Heart left ventricle (tissue), 16 donors: ENCODE results near the gene RPS24. TPM values are rescaled to one million over a fixed set of nuclear protein-coding genes. Genes with fewer than 3 reads are reported as not detected.

Experiments used
- ATAC-seq, 4 donors: fragments of 200-7000 bp; cut with Tn5 transposase; one replicate each; pipeline ENCODE4 v1.9.1; 2020 to 2022; ENCODE audit warnings: moderate library complexity in 4 of 4, mild to moderate bottlenecking in 3 of 4, moderate number of reproducible peaks in 1 of 4
- DNase-seq, 5 donors: peaks; one replicate each; pipeline ENCODE4 v3.0.0-alpha.2; 2020
- H3K27ac ChIP-seq, 12 donors: fragments of 200-600 bp; sonication (generic) in 4 of 12; one replicate each; pipeline versions ENCODE4 v1.5.0 to v1.8.0; 2016 to 2022; ENCODE audit warnings: mild to moderate bottlenecking in 2 of 12
- H3K27me3 ChIP-seq, 9 donors: fragments of 200-600 bp; sonication (generic) in 2 of 9; one replicate each; pipeline versions ENCODE4 v1.5.1 to v1.8.0; 2016 to 2022; ENCODE audit warnings: mild to moderate bottlenecking in 3 of 9
- H3K36me3 ChIP-seq, 9 donors: fragments of 200-600 bp; sonication (generic) in 2 of 9; one replicate each; pipeline versions ENCODE4 v1.5.0 to v1.8.0; 2018 to 2022; ENCODE audit warnings: mild to moderate bottlenecking in 2 of 9
- H3K4me1 ChIP-seq, 12 donors: fragments of 200-600 bp; sonication (generic) in 4 of 12; one replicate each; pipeline versions ENCODE4 v1.5.0 to v1.8.0; 2016 to 2022; ENCODE audit warnings: mild to moderate bottlenecking in 3 of 12
- H3K4me3 ChIP-seq, 12 donors: fragments of 200-600 bp; sonication (generic) in 4 of 12; one replicate each; pipeline versions ENCODE4 v1.5.0 to v1.8.0; 2017 to 2022; ENCODE audit warnings: mild to moderate bottlenecking in 9 of 12, moderate library complexity in 4 of 12
- H3K9me3 ChIP-seq, 12 donors: fragments of 200-600 bp; sonication (generic) in 4 of 12; one replicate each; pipeline versions ENCODE4 v1.5.0 to v1.8.0; 2016 to 2022; ENCODE audit warnings: mild to moderate bottlenecking in 1 of 12
- CTCF ChIP-seq, 12 donors: fragments of 200-600 bp; sonication (generic) in 4 of 12; IDR thresholded peaks; one replicate each; pipeline versions ENCODE4 v1.5.0 to v1.8.0; 2018 to 2022; ENCODE audit warnings: antibody characterized with exemption in 12 of 12, mild to moderate bottlenecking in 5 of 12
- POLR2A ChIP-seq, 2 donors: fragments of 450-650 bp; IDR thresholded peaks; one replicate each; pipeline ENCODE4 v1.6.1; 2017; ENCODE audit warnings: antibody characterized with exemption in 2 of 2, mild to moderate bottlenecking in 2 of 2, moderate library complexity in 2 of 2
- WGBS, 4 donors: extraction: QIAGEN DNeasy Blood & Tissue Kit in 2 of 4; methylation state at CpG; one replicate each; pipeline versions ENCODE4 v1.1.5 to v1.1.7; 2013 to 2018; 5-methylcytosine and 5-hydroxymethylcytosine counted together
- intact Hi-C, 10 donors: fragments of 100-400 bp; cut with DNase I; formaldehyde crosslinking; loops; one replicate each; pipeline versions ENCODE4 v1.11.1 to v1.14.2; 2022
- polyA plus RNA-seq, 2 donors: library from polyadenylated mRNA; stranded (reverse); fragments of 200-250 nt; gene quantifications; one replicate each; pipeline ENCODE4 v1.2.3, GENCODE V29; 2013
- total RNA-seq, 9 donors: library from RNA; depleted of rRNA in 2 of 9; stranded (reverse); fragments of >200 nt in 2 of 9; fragmentation: NEBNext Ultra II Directional in 3 of 9; extraction: Animal tissue kit (Norgen Biotek cat#: 25700) in 3 of 9; gene quantifications; one replicate each; pipeline versions ENCODE4 v1.1.0 to v1.2.4, GENCODE V29; 2016 to 2023
- donor health status: ischemic (EF 13 %, LVEDD 7.1; RV severe dilation, severe dysfunction).
- donor health status: healthy with polysubstance abuse.
- donor health status: DM: no; HTN: yes; CAD: no.
- donor health status: DM: no; HTN: no; CAD: no.
- donor health status: ischemic (EF 25% LVEDD 6.9; RV normal size, moderate dysfunction).
- donor health status: ischemic (EF 25% LVEDD 5.7; RV mildly dilated, moderate dysfunction).
- donor health status: healthy.
- donor health status: DM: yes; HTN: yes; CAD: no.
- donor health status: ischemic (EF 35%, LVEDD 5.7; RV mildly dilated, moderate dysfunction).
- donor health status: nonischemic (EF 11% LVEDD 7.7; RV severe dilation, severe dysfunction).
- donor health status: DM: yes; HTN: yes; CAD: no.
- donor health status: PGD.
- donor health status: ischemic (EF 29% LVEDD 5.4; RV normal size, mild dysfunction).
- donor health status: nonischemic (EF 23%, LVEDD 6.1; RV moderate dilation, normal function).

RPS24 gene
- total and polyA plus RNA-seq, 11 donors: 683 to 3,748 (median 919) TPM

- TF ChIP-seq POLR2A (IDR thresholded peaks at IDR 0.05) (no peak), CTCF (IDR thresholded peaks at IDR 0.05) (no peak)
- Histone ChIP-seq H3K4me3 (no peak overlapping the region), H3K36me3 (peaks cover 3 to 100% (median 100%) of the 10 kb centered on the region in 9 donors), H3K9me3 (no peaks in the 10 kb centered on the region), H3K27me3 (no peaks in the 10 kb centered on the region), H3K27ac (no peak overlapping the region), H3K4me1 (peaks cover 0 to 4% (median 0%) of the 10 kb centered on the region in 12 donors)
- DNase-seq (no peak), ATAC-seq (no peak)
- WGBS, 4 donors: 43 to 63% (median 54%) methylated on average over 1 of the region's 1 CpG
- intact Hi-C loops: no loop called here
Observed at GRCh38 chr10:78013564-78013963, 20.1 kb upstream of the RPS24 start.

GRCh38 chr10:78015546-78015945 lies 18.1 kb upstream of the RPS24 start:
- intact Hi-C loops: no loop called here
- 59 to 69% (median 60%) methylated on average over 5 of the region's 5 CpGs for WGBS, 4 donors
- H3K27me3 ChIP-seq: no peaks in the 10 kb centered on the region
- TF ChIP-seq CTCF (IDR thresholded peaks at IDR 0.05) (no peak), POLR2A (IDR thresholded peaks at IDR 0.05) (no peak)
- no peak overlapping the region for H3K4me3 ChIP-seq
- H3K4me1 ChIP-seq: peaks cover 0 to 4% (median 0%) of the 10 kb centered on the region in 12 donors
- peak overlapping the region in 3 of 12 donors; percentile 47 to 50 (median 47) for H3K27ac ChIP-seq
- H3K36me3 ChIP-seq: peaks cover 3 to 100% (median 100%) of the 10 kb centered on the region in 9 donors
- no peaks in the 10 kb centered on the region for H3K9me3 ChIP-seq
- ATAC-seq: peak; percentile 85 to 94 (median 90)
- DNase-seq: peak in 2 of 5 donors; percentile 35 to 46

GRCh38 chr10:78017856-78018255 lies 15.8 kb upstream of the RPS24 start:
- H3K9me3 ChIP-seq: no peaks in the 10 kb centered on the region
- no peak for TF ChIP-seq CTCF (IDR thresholded peaks at IDR 0.05)
- TF ChIP-seq POLR2A (IDR thresholded peaks at IDR 0.05): no peak
- intact Hi-C loops: no loop called here
- no peak overlapping the region for H3K4me3 ChIP-seq
- DNase-seq: no peak
- H3K36me3 ChIP-seq: peaks cover 3 to 100% (median 100%) of the 10 kb centered on the region in 9 donors
- peaks cover 0 to 4% (median 0%) of the 10 kb centered on the region in 12 donors for H3K4me1 ChIP-seq
- H3K27me3 ChIP-seq: no peaks in the 10 kb centered on the region
- ATAC-seq: no peak
- 75 to 91% (median 83%) methylated on average over 5 of the region's 5 CpGs for WGBS, 4 donors
- no peak overlapping the region for H3K27ac ChIP-seq

- DNase-seq (no peak), ATAC-seq (no peak)
- no peaks in the 10 kb centered on the region for H3K27me3 ChIP-seq
- peaks cover 0 to 3% (median 0%) of the 10 kb centered on the region in 12 donors for H3K4me1 ChIP-seq
- H3K4me3 ChIP-seq: no peak overlapping the region
- WGBS, 4 donors: 80 to 89% (median 87%) methylated on average over 3 of the region's 3 CpGs
- TF ChIP-seq POLR2A (IDR thresholded peaks at IDR 0.05) (no peak), CTCF (IDR thresholded peaks at IDR 0.05) (no peak)
- H3K9me3 ChIP-seq: no peaks in the 10 kb centered on the region
- intact Hi-C loops: no loop called here
- peaks cover 0 to 100% (median 100%) of the 10 kb centered on the region in 9 donors for H3K36me3 ChIP-seq
- no peak overlapping the region for H3K27ac ChIP-seq
Observed at GRCh38 chr10:78019264-78019663, 14.4 kb upstream of the RPS24 start.
